ENCODE data around the gene ADTRP. TPM values are rescaled to one million over a fixed set of nuclear protein-coding genes. Genes with fewer than 3 reads are reported as not detected.

Gene ADTRP
- total RNA-seq, 1 experiment from 2014 or later: 0.50 TPM

GRCh38 chr6:11819486-11819885, 40.9 kb upstream of the ADTRP start (continued):
- no peak for TF ChIP-seq ZNF317 (CRISPR knock-in tag; IDR thresholded peaks at IDR 0.05; ENCODE audit: borderline replicate concordance, low read depth)
- TF ChIP-seq, protein P1, sequence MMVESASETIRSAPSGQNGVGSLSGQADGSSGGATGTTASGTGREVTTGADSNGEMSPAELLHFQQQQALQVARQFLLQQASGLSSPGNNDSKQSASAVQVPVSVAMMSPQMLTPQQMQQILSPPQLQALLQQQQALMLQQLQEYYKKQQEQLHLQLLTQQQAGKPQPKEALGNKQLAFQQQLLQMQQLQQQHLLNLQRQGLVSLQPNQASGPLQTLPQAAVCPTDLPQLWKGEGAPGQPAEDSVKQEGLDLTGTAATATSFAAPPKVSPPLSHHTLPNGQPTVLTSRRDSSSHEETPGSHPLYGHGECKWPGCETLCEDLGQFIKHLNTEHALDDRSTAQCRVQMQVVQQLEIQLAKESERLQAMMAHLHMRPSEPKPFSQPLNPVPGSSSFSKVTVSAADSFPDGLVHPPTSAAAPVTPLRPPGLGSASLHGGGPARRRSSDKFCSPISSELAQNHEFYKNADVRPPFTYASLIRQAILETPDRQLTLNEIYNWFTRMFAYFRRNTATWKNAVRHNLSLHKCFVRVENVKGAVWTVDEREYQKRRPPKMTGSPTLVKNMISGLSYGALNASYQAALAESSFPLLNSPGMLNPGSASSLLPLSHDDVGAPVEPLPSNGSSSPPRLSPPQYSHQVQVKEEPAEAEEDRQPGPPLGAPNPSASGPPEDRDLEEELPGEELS (CRISPR knock-in tag; IDR thresholded peaks at IDR 0.05): no peak

GRCh38 chr6:11815231-11815630, 36.6 kb upstream of the ADTRP start:
- peaks cover 4% of the 10 kb centered on the region; the same call in 1 of the 2 replicates for H3K36me3 Mint-ChIP-seq
- peaks cover 15% of the 10 kb centered on the region for H3K9me3 Mint-ChIP-seq
- POLR2A ChIA-PET: no interaction called here
- CTCF ChIA-PET: no interaction called here
- peaks cover 8% of the 10 kb centered on the region; the same call in 1 of the 2 replicates for H3K4me1 Mint-ChIP-seq
- no peaks in the 10 kb centered on the region; the same call in none of the 2 replicates for H3K27me3 Mint-ChIP-seq (ENCODE audit: low read depth)
- H3K27ac Mint-ChIP-seq: no peak overlapping the region
- DNase-seq (ENCODE audit: low spot score): no peak
- TF ChIP-seq ZBTB21 (CRISPR knock-in tag; IDR thresholded peaks at IDR 0.05; ENCODE audit: borderline replicate concordance) (no peak), ATF1 (CRISPR knock-in tag; IDR thresholded peaks at IDR 0.05) (no peak), JAZF1 (CRISPR knock-in tag; IDR thresholded peaks at IDR 0.05) (no peak), ZSCAN18 (CRISPR knock-in tag; IDR thresholded peaks at IDR 0.05) (no peak), ZNF416 (CRISPR knock-in tag; IDR thresholded peaks at IDR 0.05) (no peak), ZNF396 (CRISPR knock-in tag; IDR thresholded peaks at IDR 0.05; ENCODE audit: borderline replicate concordance) (no peak), TEAD4 (CRISPR knock-in tag; IDR thresholded peaks at IDR 0.05) (no peak), USF2 (CRISPR knock-in tag; IDR thresholded peaks at IDR 0.05) (no peak)
- TF ChIP-seq, protein P2, sequence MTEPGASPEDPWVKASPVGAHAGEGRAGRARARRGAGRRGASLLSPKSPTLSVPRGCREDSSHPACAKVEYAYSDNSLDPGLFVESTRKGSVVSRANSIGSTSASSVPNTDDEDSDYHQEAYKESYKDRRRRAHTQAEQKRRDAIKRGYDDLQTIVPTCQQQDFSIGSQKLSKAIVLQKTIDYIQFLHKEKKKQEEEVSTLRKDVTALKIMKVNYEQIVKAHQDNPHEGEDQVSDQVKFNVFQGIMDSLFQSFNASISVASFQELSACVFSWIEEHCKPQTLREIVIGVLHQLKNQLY (CRISPR knock-in tag; IDR thresholded peaks at IDR 0.05): no peak
- TF ChIP-seq, protein P3, sequence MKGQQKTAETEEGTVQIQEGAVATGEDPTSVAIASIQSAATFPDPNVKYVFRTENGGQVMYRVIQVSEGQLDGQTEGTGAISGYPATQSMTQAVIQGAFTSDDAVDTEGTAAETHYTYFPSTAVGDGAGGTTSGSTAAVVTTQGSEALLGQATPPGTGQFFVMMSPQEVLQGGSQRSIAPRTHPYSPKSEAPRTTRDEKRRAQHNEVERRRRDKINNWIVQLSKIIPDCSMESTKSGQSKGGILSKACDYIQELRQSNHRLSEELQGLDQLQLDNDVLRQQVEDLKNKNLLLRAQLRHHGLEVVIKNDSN (CRISPR knock-in tag; IDR thresholded peaks at IDR 0.05): no peak
- TF ChIP-seq, protein P4, sequence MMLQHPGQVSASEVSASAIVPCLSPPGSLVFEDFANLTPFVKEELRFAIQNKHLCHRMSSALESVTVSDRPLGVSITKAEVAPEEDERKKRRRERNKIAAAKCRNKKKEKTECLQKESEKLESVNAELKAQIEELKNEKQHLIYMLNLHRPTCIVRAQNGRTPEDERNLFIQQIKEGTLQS (CRISPR knock-in tag; conservative IDR thresholded peaks at IDR 0.05): no peak
- no peak overlapping the region for H3K4me3 Mint-ChIP-seq
- no peak for ATAC-seq

DNA sequence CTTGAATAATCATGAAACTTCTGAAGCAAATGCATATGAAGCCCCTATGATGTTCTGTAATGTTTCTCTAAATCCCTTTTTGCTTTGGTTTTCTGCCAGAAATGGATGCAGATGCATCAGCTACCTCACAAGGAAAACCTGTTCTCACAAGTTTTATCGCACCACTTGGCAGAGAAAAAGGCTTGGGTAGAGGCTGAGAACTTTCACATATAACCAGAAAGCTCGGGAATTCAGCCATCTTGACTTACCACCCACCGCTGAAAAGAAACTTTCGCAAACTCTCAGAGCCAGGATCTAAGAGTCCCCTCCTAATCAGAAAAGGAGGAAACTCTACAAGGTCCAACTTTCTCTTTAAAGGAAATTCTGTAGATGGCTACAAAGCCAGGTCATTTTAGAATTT, 36.2 kb upstream of the ADTRP start:
- ATAC-seq: no peak
- POLR2A ChIA-PET: no interaction called here
- TF ChIP-seq ZNF219 (CRISPR knock-in tag; IDR thresholded peaks at IDR 0.05; ENCODE audit: borderline replicate concordance) (no peak), KAT7 (CRISPR knock-in tag; IDR thresholded peaks at IDR 0.05; ENCODE audit: borderline replicate concordance) (no peak), NFE2L1 (CRISPR knock-in tag; IDR thresholded peaks at IDR 0.05) (no peak), CBFB (CRISPR knock-in tag; IDR thresholded peaks at IDR 0.05; ENCODE audit: low read depth) (no peak), ZNF263 (CRISPR knock-in tag; IDR thresholded peaks at IDR 0.05; ENCODE audit: low read depth) (no peak)
- TF ChIP-seq, protein P5, sequence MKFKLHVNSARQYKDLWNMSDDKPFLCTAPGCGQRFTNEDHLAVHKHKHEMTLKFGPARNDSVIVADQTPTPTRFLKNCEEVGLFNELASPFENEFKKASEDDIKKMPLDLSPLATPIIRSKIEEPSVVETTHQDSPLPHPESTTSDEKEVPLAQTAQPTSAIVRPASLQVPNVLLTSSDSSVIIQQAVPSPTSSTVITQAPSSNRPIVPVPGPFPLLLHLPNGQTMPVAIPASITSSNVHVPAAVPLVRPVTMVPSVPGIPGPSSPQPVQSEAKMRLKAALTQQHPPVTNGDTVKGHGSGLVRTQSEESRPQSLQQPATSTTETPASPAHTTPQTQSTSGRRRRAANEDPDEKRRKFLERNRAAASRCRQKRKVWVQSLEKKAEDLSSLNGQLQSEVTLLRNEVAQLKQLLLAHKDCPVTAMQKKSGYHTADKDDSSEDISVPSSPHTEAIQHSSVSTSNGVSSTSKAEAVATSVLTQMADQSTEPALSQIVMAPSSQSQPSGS (CRISPR knock-in tag; IDR thresholded peaks at IDR 0.05; ENCODE audit: borderline replicate concordance, low read depth): no peak
- TF ChIP-seq, protein P6, sequence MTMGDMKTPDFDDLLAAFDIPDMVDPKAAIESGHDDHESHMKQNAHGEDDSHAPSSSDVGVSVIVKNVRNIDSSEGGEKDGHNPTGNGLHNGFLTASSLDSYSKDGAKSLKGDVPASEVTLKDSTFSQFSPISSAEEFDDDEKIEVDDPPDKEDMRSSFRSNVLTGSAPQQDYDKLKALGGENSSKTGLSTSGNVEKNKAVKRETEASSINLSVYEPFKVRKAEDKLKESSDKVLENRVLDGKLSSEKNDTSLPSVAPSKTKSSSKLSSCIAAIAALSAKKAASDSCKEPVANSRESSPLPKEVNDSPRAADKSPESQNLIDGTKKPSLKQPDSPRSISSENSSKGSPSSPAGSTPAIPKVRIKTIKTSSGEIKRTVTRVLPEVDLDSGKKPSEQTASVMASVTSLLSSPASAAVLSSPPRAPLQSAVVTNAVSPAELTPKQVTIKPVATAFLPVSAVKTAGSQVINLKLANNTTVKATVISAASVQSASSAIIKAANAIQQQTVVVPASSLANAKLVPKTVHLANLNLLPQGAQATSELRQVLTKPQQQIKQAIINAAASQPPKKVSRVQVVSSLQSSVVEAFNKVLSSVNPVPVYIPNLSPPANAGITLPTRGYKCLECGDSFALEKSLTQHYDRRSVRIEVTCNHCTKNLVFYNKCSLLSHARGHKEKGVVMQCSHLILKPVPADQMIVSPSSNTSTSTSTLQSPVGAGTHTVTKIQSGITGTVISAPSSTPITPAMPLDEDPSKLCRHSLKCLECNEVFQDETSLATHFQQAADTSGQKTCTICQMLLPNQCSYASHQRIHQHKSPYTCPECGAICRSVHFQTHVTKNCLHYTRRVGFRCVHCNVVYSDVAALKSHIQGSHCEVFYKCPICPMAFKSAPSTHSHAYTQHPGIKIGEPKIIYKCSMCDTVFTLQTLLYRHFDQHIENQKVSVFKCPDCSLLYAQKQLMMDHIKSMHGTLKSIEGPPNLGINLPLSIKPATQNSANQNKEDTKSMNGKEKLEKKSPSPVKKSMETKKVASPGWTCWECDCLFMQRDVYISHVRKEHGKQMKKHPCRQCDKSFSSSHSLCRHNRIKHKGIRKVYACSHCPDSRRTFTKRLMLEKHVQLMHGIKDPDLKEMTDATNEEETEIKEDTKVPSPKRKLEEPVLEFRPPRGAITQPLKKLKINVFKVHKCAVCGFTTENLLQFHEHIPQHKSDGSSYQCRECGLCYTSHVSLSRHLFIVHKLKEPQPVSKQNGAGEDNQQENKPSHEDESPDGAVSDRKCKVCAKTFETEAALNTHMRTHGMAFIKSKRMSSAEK (CRISPR knock-in tag; IDR thresholded peaks at IDR 0.05; ENCODE audit: borderline replicate concordance): no peak

More for the DNA sequence above, 36.2 kb upstream of the ADTRP start:
- H3K27me3 Mint-ChIP-seq (ENCODE audit: low read depth): no peaks in the 10 kb centered on the region; the same call in none of the 2 replicates
- DNase-seq (ENCODE audit: low spot score): no peak
- peaks cover 12% of the 10 kb centered on the region for H3K9me3 Mint-ChIP-seq
- H3K36me3 Mint-ChIP-seq: peaks cover 4% of the 10 kb centered on the region; the same call in 1 of the 2 replicates
- H3K4me1 Mint-ChIP-seq: peaks cover 8% of the 10 kb centered on the region; the same call in 1 of the 2 replicates
- H3K4me3 Mint-ChIP-seq: no peak overlapping the region
- no peak overlapping the region for H3K27ac Mint-ChIP-seq
- CTCF ChIA-PET: no interaction called here
